NCI-H2081 treated with DMSO at 0.1 percent for 48 hours (cell line): ENCODE data around the gene TTLL11.

Experiments used
- DNase-seq: peaks from one replicate; lab custom pipeline; 2025; lab: John Stamatoyannopoulos, UW

TTLL11 gene, protein sequence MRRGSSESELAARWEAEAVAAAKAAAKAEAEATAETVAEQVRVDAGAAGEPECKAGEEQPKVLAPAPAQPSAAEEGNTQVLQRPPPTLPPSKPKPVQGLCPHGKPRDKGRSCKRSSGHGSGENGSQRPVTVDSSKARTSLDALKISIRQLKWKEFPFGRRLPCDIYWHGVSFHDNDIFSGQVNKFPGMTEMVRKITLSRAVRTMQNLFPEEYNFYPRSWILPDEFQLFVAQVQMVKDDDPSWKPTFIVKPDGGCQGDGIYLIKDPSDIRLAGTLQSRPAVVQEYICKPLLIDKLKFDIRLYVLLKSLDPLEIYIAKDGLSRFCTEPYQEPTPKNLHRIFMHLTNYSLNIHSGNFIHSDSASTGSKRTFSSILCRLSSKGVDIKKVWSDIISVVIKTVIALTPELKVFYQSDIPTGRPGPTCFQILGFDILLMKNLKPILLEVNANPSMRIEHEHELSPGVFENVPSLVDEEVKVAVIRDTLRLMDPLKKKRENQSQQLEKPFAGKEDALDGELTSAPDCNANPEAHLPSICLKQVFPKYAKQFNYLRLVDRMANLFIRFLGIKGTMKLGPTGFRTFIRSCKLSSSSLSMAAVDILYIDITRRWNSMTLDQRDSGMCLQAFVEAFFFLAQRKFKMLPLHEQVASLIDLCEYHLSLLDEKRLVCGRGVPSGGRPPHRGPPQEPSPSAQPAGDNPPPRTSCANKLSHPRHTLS

GRCh38 chr9:122092611-122093506, at the start of gene TTLL11:
TTLL11 (minus strand) TSS chr9:122093308; CDS start chr9:122093148, 160 bp downstream.
- peak; percentile 66 for DNase-seq

DNA sequence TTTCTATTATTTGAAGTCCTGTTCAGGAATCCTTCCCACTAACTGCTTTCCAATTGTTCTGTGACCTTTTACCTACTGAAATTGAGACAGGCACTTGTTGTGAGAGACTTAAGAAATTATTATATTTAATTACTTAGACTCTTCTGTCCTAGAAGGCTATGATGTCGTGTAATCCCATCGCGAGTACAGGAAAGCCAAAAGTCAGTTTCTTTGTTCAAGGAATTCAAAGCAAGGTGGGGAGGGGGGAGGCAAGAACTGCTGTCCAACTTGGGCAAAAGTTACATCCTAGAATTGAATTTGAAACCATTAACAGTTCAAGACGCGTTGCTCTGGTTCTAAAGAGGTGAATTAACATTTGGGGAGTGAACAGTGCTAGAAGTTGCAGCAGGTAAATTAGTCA, 48.6 kb upstream of the TTLL11 start:
- DNase-seq: no peak

DNA sequence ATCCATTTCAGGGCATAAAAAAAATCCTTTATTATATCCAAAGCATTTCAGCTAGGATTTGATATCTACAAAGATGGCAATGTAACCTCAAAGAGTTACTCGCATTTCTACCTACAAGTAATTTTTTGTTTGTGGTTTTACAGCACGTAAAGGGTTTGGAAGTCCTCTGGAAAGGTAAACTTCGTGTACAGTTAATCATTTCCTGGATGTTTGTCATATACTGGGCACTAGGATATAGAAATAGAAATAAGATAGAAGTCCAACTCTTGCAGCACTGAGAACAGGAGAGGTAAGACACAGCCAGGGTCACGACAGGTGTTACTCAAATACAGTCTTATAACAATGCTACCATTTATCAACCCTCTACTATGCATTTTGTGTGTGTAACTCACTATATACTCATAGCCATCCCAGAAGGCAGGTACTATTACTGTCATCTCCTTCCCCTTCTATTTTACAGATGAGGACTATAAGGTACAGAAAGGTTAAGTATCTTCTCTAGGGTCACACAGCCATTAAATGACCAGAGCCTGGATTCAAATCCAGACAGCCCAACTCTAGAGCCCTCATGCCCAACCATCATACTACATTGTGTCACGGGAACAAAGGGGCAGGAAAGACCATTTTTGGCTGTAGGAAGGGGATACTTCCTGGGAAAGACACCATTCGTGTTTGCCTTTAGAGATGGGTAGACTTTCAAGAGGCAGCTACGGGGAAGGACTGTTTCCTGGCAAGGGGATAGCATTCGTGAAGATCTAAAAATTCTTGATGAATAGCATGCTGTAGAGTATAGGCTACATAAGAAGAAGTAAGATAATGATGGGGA, 47.5 kb upstream of the TTLL11 start:
- DNase-seq: no peak

DNA sequence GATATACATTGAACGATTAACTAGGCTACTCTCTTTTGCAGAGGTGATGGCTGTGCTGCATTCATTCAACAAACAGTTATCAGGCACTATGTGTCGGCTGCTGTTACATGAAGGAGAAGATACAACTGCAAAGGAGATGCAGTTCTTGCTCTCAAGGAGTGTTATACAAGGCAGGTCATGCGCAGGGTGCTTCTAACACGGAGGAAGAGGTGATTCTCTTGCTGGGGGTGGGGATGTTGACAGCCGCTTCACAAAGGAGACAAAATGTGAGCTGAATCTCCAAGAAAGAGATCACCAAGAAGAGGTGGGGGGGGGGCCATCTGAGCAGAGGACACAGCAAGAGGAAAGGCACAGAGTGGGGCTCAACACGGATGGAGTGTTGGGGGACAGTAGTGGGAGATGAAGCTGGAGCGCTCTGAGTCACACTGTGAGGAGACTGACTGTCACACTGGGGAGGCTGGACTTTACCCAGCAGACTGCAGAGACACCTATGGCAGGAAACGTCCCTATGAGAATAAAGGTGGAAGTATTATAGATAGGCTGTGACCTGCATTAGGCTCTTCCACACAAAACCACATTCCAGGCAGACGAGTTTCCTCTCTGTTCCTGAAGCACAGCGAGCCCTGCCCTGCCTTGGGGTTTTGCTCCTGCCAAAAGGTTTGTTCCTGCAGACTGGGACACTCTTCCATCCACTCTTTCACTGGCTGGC, 45.6 kb upstream of the TTLL11 start:
- no peak for DNase-seq

GRCh38 chr9:122135529-122135859, 42.4 kb upstream of the TTLL11 start:
- no peak for DNase-seq

GRCh38 chr9:122134822-122135528, 41.9 kb upstream of the TTLL11 start:
- DNase-seq: no peak

DNA sequence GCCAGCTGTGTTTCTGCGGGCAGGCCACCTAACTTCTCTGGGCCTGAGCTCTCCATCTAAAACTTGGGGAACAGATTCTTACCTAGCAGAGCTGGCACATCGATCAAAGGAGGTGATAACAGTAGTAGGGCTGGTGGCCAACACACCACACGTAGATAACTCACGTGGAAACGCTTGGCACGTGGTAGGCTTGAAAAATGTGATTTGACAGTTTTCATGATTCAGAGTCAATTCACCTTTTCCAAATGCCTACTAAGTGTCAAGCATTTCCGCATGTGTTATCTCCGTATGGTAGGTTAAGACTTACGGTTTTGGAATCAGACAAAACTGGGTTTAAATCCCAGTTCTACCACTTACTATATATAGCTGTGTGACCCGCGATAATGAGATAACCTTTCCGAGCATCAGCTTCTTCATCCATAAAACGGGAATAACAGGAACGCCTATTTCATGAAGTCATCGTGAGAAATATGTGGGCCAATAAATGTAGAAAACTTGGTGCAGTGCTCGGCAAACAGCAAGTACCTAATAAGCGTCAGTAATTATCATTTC, 41.0 kb upstream of the TTLL11 start:
- DNase-seq: no peak

- DNase-seq: no peak
Measured at GRCh38 chr9:122133263-122133983, 40.3 kb upstream of the TTLL11 start.

DNA sequence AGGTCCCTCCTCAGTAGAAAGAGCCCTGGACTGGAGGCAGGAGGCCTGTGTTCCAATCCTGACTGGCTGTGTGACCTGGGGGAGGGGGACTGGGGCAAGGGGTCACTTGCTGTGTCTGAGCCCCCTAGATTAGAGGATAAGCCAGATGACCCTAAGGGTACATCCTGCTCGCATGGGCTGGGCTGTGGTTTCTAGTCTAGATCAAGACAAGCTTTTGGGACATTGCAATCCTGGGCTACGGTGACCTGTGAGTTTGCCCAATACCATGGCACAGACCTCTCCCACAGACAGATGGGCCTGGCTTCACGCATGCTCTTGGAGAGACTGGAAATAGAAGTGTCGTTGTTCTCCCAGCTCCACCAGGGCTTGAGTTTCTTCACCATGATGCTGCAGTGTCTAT, 39.4 kb upstream of the TTLL11 start:
- DNase-seq: no peak

GRCh38 chr9:122131401-122132001, 38.4 kb upstream of the TTLL11 start:
- DNase-seq: no peak

GRCh38 chr9:122130837-122131236, 37.7 kb upstream of the TTLL11 start:
- DNase-seq: no peak

DNA sequence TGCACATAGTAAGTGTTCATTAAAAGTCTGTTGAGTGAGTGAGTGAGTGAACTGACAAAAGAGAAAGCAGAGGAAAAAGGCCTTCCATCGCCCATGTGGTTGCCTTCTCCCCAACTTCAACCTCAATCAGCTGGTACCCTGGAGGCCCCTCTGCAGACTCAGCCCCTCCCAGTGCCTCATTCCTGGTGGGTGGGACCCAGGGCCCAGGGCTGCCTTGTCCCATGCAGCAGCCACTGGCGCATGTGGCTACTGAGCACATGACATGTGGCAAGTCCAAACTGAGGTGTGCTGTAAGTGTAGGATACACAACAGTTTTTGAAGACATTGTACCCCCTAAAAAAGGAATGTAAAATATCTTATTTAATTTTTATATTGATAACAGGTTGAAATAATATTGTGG, 36.9 kb upstream of the TTLL11 start:
- DNase-seq: no peak

GRCh38 chr9:122128969-122129343, 35.8 kb upstream of the TTLL11 start:
- no peak for DNase-seq

- DNase-seq: no peak
Measured at GRCh38 chr9:122128007-122128968, 35.2 kb upstream of the TTLL11 start.

DNA sequence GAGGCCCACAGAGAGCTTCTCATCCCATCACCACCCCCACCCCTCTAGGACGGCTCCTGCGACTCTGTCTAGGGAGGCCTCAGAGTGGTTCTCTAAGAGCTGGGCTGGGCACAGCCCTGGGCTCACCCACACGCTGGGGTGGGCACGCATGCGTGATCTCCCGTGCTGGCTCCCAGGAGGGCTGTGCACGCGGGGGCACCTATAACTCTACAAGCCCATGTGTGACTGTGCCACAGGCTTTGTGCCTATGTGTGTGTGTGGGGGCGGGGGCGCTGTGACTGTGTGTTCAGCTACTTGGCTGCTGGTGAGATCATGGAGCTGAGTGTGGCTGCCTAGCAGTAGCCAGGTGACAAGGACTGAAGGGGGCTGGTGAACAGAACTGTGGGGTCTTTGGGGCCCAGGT, 34.3 kb upstream of the TTLL11 start:
- no peak for DNase-seq

DNA sequence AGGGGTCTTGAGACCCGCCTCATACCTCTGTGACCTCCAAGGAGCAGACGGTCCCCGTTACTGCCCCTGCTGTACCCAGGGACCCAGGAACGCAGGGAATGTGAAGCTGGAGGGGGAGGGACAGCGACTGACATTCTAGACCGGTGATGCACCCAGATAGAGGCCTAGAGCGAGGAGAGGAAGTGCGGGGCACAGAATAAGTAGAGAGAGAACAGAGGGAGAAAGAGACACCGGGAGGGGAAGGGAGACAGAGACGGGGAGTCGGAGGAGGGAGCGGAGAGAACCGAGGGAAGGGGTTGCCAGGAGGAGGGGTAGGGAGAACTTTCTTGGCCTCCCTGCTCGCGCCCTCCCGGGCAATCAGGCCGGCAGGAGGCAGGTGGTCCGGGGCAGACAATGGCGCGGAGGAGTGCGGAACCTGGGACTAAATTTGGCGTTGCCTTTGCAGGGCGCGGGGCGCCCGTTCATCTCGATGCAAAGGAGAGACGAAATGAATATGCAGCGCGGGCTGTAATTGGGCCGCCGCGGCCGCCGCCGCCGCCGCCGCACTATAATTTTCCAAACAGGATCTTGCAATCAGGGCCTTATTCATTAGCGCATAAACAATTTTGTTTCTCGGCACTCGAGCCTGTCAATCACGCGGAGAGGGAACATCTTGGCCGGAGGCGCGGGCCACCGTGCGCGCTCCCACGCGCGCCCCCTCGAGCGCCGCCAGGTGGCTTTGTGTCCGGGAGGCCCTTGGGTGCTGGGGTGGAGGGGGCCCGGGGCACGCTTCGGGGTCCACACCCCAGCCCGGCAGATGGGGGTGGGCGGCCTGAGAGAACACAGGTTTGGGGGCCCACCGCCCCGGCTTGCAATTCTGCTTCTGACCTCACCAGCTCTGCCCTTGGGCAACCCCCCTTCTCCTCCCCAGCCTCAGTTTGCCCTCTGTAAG, 33.5 kb upstream of the TTLL11 start:
- DNase-seq: no peak
